GM23248 (cell line): Measurements from ENCODE around the gene GOLGA6L2.

Experiments
- EZH2 ChIP-seq: fragments of 200-600 bp; sonication (generic); IDR thresholded peaks from 2 replicates; pipeline ENCODE4 v1.6.1; 2018; ENCODE audit warnings: antibody characterized with exemption, mild to moderate bottlenecking; ENCODE audit not compliant: insufficient read depth, poor library complexity, severe bottlenecking
- EZH2phosphoT487 ChIP-seq: fragments of 200-600 bp; sonication (generic); IDR thresholded peaks from 2 replicates; pipeline ENCODE4 v1.6.1; 2018; ENCODE audit warnings: antibody characterized with exemption, moderate library complexity, mild to moderate bottlenecking, low read depth; ENCODE audit not compliant: insufficient read depth

DNA sequence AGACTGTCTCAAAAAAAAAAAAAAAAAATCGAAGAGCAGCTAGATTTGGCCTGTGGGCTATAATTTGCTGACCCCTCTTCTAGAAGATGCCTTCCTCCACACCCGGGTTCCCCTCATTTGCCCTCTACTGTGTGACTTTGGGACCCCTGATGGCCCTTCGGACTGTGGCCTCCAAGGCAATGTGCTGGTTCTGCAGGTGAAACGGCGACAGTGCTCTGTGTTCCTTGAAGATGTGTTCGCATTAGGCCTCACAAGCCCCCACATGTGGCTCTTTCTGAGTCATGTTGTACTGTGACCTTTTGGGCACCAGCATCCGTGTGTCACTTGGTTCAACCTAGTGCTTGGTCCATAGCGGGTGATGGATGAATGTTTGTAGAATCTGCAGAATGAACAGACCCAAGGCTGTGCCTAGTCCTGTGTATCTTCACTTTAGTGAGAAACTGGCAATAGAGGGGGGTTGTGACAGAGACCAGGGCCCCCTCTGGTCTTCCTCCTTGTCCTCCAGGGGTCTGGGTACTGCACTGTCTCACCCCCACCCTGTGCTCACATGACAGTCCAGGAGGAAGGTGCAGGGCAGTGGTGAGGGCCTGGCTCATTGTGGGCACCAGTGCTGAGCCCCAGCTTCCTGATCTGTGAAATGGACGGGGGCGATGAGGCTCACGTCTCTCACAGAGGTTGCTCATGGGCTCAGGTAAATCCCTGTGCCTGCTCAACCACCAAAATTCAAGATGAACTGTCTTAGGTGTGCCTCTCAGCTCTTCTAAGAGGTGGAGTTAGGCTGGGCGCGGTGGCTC is 22.7 kb downstream of the GOLGA6L2 start:
- no peak for TF ChIP-seq EZH2phosphoT487
- no peak for TF ChIP-seq EZH2
